Measurements from ENCODE around the gene HLX. TPM values are rescaled to one million over a fixed set of nuclear protein-coding genes. Genes with fewer than 3 reads are reported as not detected.

Gene HLX, protein sequence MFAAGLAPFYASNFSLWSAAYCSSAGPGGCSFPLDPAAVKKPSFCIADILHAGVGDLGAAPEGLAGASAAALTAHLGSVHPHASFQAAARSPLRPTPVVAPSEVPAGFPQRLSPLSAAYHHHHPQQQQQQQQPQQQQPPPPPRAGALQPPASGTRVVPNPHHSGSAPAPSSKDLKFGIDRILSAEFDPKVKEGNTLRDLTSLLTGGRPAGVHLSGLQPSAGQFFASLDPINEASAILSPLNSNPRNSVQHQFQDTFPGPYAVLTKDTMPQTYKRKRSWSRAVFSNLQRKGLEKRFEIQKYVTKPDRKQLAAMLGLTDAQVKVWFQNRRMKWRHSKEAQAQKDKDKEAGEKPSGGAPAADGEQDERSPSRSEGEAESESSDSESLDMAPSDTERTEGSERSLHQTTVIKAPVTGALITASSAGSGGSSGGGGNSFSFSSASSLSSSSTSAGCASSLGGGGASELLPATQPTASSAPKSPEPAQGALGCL
- polyA plus RNA-seq (ENCODE audit: insufficient read length in 12 of 12), result 10 to 100 TPM in 10 of 12 donors, 1 to 10 TPM in 1, not detected in 1; 9.1 to 25.0 (median 15.3) TPM
- long read RNA-seq, donor 1, full-length matches to known transcripts, result 40 of 46 reads
- long read RNA-seq, donor 1, partial matches to known transcripts, result 6 of 46 reads
- long read RNA-seq, donor 1, other reads (novel, unspliced or antisense), result 0 of 46 reads
- long read RNA-seq, donor 2, full-length matches to known transcripts, result 9 of 9 reads
- long read RNA-seq, donor 2, partial matches to known transcripts, result 0 of 9 reads
- long read RNA-seq, donor 2, other reads (novel, unspliced or antisense), result 0 of 9 reads
- long read RNA-seq, donor 3, full-length matches to known transcripts, result 14 of 14 reads
- long read RNA-seq, donor 3, partial matches to known transcripts, result 0 of 14 reads
- long read RNA-seq, donor 3, other reads (novel, unspliced or antisense), result 0 of 14 reads
- long read RNA-seq, donor 4, full-length matches to known transcripts, result 10 of 10 reads
- long read RNA-seq, donor 4, partial matches to known transcripts, result 0 of 10 reads
- long read RNA-seq, donor 4, other reads (novel, unspliced or antisense), result 0 of 10 reads
- long read RNA-seq, donor 5, full-length matches to known transcripts, result 15 of 15 reads
- long read RNA-seq, donor 5, partial matches to known transcripts, result 0 of 15 reads
- long read RNA-seq, donor 5, other reads (novel, unspliced or antisense), result 0 of 15 reads
- long read RNA-seq, donor 6, full-length matches to known transcripts, result 8 of 8 reads
- long read RNA-seq, donor 6, partial matches to known transcripts, result 0 of 8 reads
- long read RNA-seq, donor 6, other reads (novel, unspliced or antisense), result 0 of 8 reads
- long read RNA-seq, donor 7, full-length matches to known transcripts, result 3 of 3 reads
- long read RNA-seq, donor 7, partial matches to known transcripts, result 0 of 3 reads
- long read RNA-seq, donor 7, other reads (novel, unspliced or antisense), result 0 of 3 reads
- long read RNA-seq, donor 8, full-length matches to known transcripts, result 16 of 16 reads
- long read RNA-seq, donor 8, partial matches to known transcripts, result 0 of 16 reads
- long read RNA-seq, donor 8, other reads (novel, unspliced or antisense), result 0 of 16 reads
- long read RNA-seq, donor 9, full-length matches to known transcripts, result 8 of 8 reads
- long read RNA-seq, donor 9, partial matches to known transcripts, result 0 of 8 reads
- long read RNA-seq, donor 9, other reads (novel, unspliced or antisense), result 0 of 8 reads
- long read RNA-seq, donor 10, full-length matches to known transcripts, result 14 of 14 reads
- long read RNA-seq, donor 10, partial matches to known transcripts, result 0 of 14 reads
- long read RNA-seq, donor 10, other reads (novel, unspliced or antisense), result 0 of 14 reads
- long read RNA-seq, donor 11, full-length matches to known transcripts, result 9 of 9 reads
- long read RNA-seq, donor 11, partial matches to known transcripts, result 0 of 9 reads
- long read RNA-seq, donor 11, other reads (novel, unspliced or antisense), result 0 of 9 reads

DNA sequence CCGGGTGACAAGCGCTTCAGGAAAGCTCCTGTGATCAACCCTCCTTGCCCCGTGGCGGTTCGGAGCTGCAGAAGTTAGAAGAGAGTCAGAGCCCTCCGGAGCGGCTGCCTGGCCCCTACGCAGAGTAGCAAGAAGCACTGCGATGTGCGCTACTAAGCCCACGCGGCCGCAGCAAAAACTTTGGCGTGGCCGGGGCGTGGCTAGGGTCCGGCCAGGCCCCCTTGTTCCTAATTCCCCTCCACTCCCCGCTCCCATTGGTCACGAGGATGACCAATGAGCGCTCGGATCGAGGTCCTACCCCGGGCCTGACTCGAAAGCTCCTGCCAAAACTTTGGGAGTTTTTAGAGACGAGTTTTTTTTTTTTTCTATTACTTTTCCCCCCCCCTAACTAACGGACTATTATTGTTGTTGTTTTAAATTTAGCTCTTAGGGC is at the start of gene HLX:
HLX (plus strand) TSS at position 368 of the 433 bp plus-strand sequence. CDS start 415 bp downstream, outside the sequence.
- peak; percentile 96 for DNase-seq

DNA sequence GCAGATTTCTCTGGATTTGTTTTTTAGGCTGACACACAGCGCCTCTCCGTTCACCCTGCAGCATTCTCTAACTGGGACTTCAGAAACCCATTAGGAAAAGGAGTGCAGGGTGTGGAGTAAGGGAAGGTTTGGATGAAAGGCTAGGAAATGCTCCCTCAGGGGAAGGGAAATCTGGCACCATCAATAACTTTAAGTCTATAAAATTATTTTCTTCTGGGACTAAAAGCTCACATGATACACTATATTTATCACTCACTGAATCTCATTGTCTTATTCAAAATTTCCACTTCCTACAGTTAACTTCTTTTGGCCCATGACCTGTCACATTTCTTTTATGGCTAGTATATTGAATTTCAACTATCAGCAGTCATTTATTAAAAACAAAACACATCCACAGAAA is 45.8 kb upstream of the HLX start:
- DNase-seq, result no peak

DNA sequence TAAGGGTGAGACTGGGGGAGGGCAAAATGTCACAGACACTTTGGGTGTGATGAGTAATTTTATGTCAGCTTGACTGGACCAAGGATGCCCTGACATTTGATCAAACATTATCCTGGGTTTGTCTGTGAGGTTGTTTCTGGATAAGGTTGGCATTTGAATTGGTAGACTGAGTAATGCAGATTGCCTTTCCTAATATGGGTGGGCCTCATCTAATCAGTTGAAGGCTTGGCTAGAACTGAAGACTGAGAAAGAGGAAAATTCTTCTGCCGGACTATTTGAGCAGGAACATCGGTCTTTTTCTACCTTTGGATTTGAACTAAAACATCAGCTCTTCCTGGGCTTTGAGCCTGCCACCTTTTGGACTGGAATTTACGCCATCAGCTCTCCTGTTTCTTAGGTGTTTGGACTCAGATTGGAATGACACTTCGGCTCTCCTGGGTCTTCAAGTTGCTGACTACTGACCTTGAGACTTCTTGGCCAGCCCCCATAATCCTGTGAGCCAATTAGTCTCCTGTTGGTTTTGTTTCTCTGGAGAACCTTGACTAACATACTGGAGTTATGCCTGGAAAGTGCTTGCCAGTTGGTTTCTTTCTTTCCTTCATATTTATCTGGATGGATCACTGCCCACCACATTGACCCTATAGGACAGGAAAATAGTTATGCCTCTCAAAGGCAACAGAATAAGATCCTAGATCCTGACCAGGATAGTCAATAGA is 44.9 kb upstream of the HLX start:
- no peak for DNase-seq

DNA sequence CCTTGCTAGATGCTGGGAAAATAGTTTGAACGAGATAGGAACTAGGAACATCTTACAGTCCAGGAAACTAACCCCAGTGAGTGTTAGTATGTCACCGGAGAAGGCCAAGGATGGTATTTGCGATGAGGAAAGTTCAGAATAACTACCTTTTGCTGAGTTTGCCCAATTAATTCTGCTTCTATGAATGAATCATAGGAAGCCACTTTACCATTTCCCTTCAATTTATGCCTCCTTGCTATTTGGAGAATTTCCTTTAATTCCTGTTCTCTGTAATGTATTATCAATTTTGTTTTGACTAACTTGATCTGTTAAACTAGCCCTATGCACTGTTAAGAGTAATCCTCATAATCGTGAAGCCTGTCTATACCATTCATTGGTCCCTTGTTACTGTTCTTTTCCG is 40.7 kb upstream of the HLX start:
- DNase-seq, result no peak

DNA sequence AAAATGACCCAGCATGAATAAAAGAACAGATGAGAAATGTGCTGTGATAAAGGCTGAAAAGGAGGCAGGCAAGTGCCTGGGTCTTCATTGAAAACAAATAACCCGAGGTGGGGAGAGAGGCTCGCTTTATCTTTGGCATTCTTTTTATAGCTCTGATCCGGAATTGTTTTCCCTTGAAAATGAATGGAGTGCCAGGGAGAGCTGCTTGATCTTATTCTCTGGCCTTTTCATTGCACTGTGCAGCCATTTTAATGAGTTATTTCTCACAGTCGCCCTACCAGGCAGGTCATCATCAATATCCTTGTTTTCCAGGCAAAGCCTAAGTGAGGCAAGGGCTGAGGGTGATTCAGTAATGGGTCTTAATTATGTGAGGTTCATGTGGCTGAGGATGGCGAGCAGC is 39.8 kb upstream of the HLX start:
- no peak for DNase-seq

DNA sequence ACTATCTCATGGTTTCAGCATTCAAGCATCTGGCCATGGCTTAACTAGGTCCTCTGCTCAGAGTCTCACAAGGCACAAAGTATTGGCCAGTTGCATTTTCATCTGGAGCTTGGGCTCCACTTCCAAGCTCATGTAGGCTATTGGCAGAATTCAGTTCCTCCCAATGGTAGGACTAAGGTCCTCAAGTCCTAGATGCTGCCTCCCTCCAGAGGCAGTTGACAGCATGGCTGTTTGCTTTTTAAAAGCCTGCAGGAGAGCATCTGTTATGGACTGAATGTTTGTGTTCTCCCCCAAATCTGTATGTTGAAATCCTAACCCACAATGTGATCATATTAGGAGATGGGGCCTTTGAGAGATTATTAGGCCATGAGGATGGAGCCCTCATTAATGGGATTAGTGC is 38.0 kb upstream of the HLX start:
- DNase-seq, result no peak

DNA sequence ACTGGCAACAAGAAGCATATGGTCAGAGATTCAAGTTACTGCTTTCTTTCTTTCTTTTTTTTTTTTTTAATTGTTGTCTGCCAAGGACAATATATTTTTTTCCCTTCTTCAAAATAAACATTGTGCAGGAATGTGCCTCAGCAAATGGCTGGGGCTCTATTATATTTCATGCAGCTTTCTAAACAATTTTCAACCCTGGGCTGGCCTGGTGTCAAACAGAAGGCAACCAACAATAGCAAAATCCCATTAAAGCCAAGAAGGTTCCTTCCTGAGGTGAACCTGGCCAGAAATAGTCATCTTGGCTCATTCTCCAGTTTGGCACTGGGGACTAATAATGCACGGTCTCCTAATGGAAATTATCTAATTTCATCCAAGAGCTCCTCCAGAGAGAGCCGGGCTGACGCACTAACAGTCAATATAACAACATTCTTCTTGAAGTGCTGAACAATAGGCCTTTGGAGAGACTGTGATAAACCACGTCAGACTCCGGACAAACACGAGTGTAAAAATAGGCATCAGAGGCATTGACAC is 35.7 kb upstream of the HLX start:
- DNase-seq, result peak; percentile 88

DNA sequence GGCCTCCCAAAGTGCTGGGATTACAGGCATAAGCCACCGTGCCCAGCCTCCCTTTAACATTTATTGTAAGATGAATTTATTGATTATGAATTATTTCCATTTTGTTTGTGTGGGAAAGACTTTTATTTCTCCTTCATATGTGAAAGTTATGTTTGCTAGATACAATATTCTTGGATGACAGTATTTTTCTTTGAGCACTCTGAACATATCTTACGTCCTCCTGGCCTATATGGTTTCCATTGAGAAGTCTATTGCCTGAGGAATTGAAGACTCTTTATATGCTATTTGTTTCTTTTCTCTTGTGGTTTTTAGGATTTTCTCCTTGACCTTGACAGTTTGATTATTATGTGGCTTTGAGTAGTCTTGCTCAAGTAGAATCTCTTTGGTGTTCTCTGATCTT is 26.8 kb upstream of the HLX start:
- DNase-seq, result no peak

DNA sequence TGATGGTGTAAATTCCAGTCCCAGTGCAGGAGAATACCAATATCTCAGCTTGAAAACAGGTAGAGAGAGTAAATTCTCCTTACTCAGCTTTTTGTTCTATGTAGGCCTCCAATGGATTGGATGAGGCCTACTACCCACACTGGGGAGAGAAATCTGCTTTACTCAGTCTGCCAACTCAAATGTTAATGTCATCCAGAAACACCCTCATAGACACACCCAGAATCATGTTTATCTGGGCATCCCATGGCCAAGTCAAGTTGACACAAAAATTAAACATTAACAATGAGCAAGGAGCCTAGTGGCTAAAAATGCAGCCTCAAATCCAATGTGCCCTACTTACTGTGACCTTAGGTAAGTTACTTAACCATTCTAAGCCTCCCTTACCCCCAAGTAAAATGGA is 6.9 kb upstream of the HLX start:
- no peak for DNase-seq

DNA sequence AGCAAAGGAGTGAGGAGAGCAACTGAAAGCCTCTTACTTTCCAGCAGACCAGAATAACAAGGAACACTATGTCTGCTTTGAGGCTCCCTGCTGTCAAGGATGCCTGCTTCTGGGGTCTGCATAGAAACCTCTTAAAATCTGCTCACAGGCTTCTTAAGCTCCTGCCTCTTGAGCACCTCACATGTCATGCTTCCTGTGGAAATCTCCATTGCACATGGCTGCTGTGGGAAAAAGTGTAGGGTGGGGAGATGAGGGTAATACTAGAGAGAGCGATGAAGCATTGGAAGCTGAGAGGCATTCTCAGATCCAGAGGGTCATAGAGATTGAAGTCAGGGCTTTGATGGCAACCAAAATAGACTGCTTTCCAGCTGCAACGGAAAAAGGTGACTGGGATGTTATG is 6.2 kb upstream of the HLX start:
- DNase-seq, result no peak

DNA sequence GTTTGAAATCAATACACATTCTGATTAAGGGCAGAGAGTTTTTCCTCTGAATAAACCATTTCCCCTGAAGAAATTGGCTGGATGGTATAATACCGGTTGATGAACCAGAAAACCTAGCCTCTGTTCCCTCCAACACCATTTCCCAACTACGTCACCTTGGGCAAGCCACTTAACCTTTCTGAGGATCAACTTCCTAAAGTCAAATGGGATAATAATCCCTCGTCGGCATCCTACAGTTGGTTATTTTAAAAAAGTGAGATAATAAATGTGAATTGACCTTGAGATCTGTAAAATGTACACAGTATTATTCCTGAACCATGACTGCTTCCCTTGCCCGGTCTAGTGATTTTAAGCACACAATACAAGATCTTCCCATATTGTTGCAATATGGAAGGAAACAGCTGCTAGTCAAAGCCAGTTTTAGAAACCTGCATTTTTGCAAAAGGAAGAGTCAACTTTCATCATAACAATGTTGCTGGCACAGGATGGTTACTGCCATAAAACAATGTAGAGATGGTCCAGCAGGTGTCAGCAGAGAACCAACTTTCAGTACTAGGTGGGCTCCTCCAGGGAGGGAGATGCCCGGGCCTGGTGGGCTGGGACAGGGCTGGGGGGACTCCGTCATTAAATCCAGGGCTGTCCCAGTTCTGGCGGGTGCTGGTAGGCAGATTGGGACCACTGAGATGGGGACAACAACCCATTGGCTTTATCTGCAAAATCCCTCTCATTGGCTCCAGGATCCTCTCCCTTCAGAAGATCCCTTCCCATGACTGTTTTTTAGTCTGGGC is 5.2 kb upstream of the HLX start:
- DNase-seq, result no peak

DNA sequence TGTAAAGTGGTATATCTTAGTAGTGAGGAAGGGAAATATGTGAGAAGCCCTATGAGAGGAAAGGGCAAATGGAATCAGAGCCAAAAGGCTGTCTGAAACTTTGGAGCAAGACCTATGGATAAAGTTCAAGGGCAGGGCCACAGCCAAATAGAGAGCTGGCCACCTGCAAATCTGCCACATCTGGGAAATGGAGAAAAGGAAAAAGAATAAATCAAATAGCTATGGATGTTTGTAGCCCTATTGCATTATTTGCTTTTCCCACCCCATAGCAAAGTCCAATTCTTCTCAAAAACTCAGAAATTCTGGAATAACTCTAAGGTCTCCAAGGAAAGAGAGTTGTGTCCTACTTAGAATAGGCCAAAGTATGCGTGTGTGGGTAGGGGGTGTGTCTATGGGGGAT is 4.0 kb upstream of the HLX start:
- DNase-seq, result no peak

DNA sequence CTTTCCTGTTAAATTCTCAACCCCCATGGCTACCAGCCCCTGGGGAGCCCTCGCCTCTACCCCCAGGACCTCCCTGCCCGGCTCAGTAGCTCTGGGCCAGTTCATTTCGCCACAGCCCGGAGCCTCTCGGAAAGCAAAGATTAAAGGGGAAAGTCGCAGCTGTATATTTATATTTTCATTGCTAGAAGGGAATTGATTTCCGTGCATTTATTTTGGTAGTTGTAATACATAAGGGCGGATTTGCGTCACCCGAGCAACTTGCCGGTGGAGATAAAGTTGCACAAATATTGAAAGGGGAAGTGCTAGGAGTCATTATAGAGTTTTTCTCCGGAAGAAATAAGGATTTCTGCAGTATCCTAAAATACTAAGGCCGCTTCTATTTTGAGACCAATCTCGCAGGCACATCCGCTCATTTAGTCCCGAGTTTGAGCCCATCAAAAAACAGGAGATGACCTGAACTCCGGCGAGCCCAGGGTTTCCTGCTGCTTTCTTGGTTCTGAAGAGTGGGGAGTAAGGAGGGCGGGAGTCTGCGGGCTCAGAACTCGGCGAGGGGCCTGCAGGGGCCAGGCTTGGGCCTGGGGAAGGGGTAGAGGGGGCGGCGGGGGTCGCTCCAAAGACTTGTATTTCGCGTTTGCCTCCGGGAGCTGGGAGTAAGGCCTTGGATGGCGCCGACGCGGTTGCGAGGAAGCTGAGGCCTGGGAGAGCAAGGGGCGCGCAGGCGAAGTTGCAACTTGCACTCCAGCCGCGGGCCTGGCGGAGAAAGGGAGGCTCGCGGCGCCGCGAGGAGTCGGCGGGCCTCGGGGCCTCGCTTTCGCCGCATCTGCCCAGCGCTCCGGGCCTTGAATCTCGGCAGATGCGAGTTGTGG is 2.5 kb upstream of the HLX start:
- no peak for DNase-seq

DNA sequence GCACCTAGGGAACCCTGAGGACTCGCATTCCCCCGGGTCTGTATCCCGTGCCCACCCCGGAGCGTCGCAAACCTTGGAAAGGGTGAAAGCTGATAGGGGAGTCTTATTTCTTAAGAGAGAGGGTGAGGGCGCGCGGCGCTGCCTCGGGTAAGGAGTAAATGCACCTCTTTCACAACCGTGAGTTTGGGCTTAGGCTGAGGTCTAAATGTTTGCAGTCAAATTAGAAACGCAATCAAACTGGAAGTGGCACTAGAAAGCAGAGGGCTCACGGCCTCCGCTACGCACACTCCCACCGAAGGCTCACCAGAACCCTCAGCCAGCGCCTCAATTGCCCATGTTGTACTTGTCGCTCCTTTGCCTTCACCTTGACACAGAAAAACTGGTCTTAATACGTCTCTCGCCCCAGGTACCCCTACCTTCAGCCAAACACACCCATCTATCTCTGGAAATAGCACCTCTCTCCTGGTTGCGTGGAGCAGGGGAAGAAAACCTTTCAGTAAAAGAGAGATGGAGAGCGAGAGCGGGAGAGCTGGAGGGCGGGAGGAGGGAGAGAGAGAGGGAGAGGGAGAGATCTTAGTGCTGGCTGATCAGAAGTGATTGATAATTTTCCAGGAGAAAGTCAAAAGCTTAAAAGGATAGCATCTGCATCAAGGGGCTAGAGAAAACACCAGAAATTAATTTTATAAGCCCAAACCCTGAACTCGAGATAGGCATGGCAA is 1.7 kb upstream of the HLX start:
- no peak for DNase-seq

DNA sequence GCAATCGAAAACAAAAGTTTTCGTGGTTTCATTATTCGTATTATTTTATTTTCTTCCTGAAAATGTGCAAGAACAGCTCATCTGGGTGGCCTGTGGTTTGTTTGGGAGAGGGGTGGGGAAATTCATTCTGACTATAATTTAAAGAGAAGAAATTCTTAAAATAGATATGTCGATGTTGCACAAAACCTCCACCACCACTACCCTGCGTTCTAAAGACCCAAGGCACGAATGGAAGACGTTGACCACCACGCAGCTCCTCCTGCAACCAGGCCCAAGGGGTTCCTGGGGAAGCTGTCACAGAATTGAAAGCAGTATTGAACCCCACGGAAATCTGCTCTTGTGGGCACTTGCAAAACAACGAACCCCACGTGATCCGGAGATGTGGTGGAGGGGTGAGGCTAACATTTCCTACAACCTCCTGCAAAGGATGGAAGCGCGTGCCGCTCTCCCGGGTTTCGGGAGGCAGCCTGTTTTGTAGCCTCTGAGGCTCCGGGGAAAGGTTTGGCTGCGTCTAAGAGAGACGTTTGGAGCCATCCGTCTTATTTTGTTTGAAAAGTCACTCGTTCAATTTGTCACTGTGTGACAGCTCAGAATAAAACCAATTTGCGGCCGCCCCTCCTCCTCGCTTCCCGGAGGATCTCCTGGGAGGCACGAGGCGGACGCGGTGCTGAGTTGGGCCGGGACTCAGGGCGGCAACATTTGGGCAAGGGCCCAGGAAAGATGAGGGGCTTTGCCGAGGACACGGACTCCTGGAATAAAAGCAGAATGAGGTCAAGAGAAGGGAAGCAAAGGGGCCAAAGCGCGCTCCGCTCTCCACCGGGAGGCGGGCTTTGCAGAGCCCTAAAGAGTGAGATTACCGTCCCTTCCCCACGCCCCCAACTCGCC is 810 bp upstream of the HLX start:
- DNase-seq, result no peak

All from muscle of arm (tissue), 14 donors.